ENCODE results near the gene SSUH2.
"Not testable (repeated sequence)": the region's sequence is repeated elsewhere in the genome, so short reads cannot be mapped to it uniquely, and the experiment has no call there.

Gene SSUH2

GRCh38 chr3:8668216-8668615, 23.6 kb upstream of the SSUH2 start:
- TF ChIP-seq JUND (IDR thresholded peaks at IDR 0.05; ENCODE audit: low read depth): no peak
- in situ Hi-C loops (cut with HindIII; ENCODE audit: low pct_unique_long_range_greater_than_20kb, low sequenced_read_pairs): no loop called here
- DNase-seq (ENCODE audit: low read depth in 1 of 2, low spot score in 1 of 2): no peak

GRCh38 chr3:8667463-8668091, 23.0 kb upstream of the SSUH2 start:
- TF ChIP-seq JUND (IDR thresholded peaks at IDR 0.05; ENCODE audit: low read depth): no peak
- in situ Hi-C loops (cut with HindIII; ENCODE audit: low pct_unique_long_range_greater_than_20kb, low sequenced_read_pairs): no loop called here
- no peak for DNase-seq (ENCODE audit: low read depth in 1 of 2, low spot score in 1 of 2)

- in situ Hi-C loops (cut with HindIII; ENCODE audit: low pct_unique_long_range_greater_than_20kb, low sequenced_read_pairs): no loop called here
- DNase-seq (ENCODE audit: low read depth in 1 of 2, low spot score in 1 of 2): no peak
- no peak for TF ChIP-seq JUND (IDR thresholded peaks at IDR 0.05; ENCODE audit: low read depth)
Observed at GRCh38 chr3:8665407-8665896, 20.9 kb upstream of the SSUH2 start.

GRCh38 chr3:8663177-8664061, 18.8 kb upstream of the SSUH2 start:
- TF ChIP-seq JUND (IDR thresholded peaks at IDR 0.05; ENCODE audit: low read depth): no peak
- DNase-seq (ENCODE audit: low read depth in 1 of 2, low spot score in 1 of 2): peak; percentile 55 to 83
- in situ Hi-C loops (cut with HindIII; ENCODE audit: low pct_unique_long_range_greater_than_20kb, low sequenced_read_pairs): no loop called here

- no peak for TF ChIP-seq JUND (IDR thresholded peaks at IDR 0.05; ENCODE audit: low read depth)
- in situ Hi-C loops (cut with HindIII; ENCODE audit: low pct_unique_long_range_greater_than_20kb, low sequenced_read_pairs): no loop called here
- no peak for DNase-seq (ENCODE audit: low read depth in 1 of 2, low spot score in 1 of 2)
Observed at GRCh38 chr3:8662594-8662993, 18.0 kb upstream of the SSUH2 start.

GRCh38 chr3:8660175-8661118, 15.8 kb upstream of the SSUH2 start:
- DNase-seq (ENCODE audit: low read depth in 1 of 2, low spot score in 1 of 2): no peak
- no peak for TF ChIP-seq JUND (IDR thresholded peaks at IDR 0.05; ENCODE audit: low read depth)
- in situ Hi-C loops (cut with HindIII; ENCODE audit: low pct_unique_long_range_greater_than_20kb, low sequenced_read_pairs): no loop called here

- no peak for TF ChIP-seq JUND (IDR thresholded peaks at IDR 0.05; ENCODE audit: low read depth)
- in situ Hi-C loops (cut with HindIII; ENCODE audit: low pct_unique_long_range_greater_than_20kb, low sequenced_read_pairs): no loop called here
- DNase-seq (ENCODE audit: low read depth in 1 of 2, low spot score in 1 of 2): no peak
Observed at GRCh38 chr3:8659242-8659641, 14.6 kb upstream of the SSUH2 start.

GRCh38 chr3:8658306-8659212, 14.0 kb upstream of the SSUH2 start:
- in situ Hi-C loops (cut with HindIII; ENCODE audit: low pct_unique_long_range_greater_than_20kb, low sequenced_read_pairs): no loop called here
- DNase-seq (ENCODE audit: low read depth in 1 of 2, low spot score in 1 of 2): no peak
- TF ChIP-seq JUND (IDR thresholded peaks at IDR 0.05; ENCODE audit: low read depth): no peak

GRCh38 chr3:8657804-8658305, 13.3 kb upstream of the SSUH2 start:
- DNase-seq (ENCODE audit: low read depth in 1 of 2, low spot score in 1 of 2): no peak
- in situ Hi-C loops (cut with HindIII; ENCODE audit: low pct_unique_long_range_greater_than_20kb, low sequenced_read_pairs): no loop called here
- TF ChIP-seq JUND (IDR thresholded peaks at IDR 0.05; ENCODE audit: low read depth): no peak

GRCh38 chr3:8656240-8656639, 11.6 kb upstream of the SSUH2 start:
- in situ Hi-C loops (cut with HindIII; ENCODE audit: low pct_unique_long_range_greater_than_20kb, low sequenced_read_pairs): no loop called here
- DNase-seq (ENCODE audit: low read depth in 1 of 2, low spot score in 1 of 2): no peak
- no peak for TF ChIP-seq JUND (IDR thresholded peaks at IDR 0.05; ENCODE audit: low read depth)

- TF ChIP-seq JUND (IDR thresholded peaks at IDR 0.05; ENCODE audit: low read depth): no peak
- no peak for DNase-seq (ENCODE audit: low read depth in 1 of 2, low spot score in 1 of 2)
- in situ Hi-C loops (cut with HindIII; ENCODE audit: low pct_unique_long_range_greater_than_20kb, low sequenced_read_pairs): no loop called here
Observed at GRCh38 chr3:8655387-8655835, 10.8 kb upstream of the SSUH2 start.

GRCh38 chr3:8654572-8655329, 10.2 kb upstream of the SSUH2 start:
- in situ Hi-C loops (cut with HindIII; ENCODE audit: low pct_unique_long_range_greater_than_20kb, low sequenced_read_pairs); DNase-seq (ENCODE audit: low read depth in 1 of 2, low spot score in 1 of 2): not testable (repeated sequence)
